HG03064 (cell line): ENCODE measurements around the gene EZH2.

Source experiments
- ATAC-seq: cut with Tn5 transposase; IDR thresholded peaks from one replicate; pipeline ENCODE4 v1.9.1; 2021; ENCODE audit warnings: low read depth; ENCODE audit not compliant: unreplicated experiment

The EZH2 gene

GRCh38 chr7:148774471-148774870, 109.6 kb downstream of the EZH2 start:
- no peak for ATAC-seq

DNA sequence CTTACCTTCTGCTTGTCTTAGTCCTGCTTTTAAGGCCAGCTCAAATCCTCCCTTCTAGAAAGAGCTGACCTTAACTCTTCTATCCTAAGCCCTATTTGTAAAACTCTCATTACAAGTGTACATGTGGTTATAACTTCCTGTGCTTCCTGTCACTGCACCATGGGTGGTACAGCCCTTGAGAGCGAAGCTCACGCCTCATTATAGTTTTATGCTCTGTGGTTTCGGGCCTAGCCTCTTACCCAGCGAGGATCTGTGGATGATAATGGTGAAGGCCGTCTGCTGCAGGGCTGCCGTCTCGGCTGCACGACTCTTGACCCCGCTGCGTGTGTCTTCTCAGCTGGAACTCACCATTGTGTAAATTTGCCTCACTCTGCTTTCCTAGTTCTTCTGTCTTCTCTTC, 110.8 kb downstream of the EZH2 start:
- ATAC-seq = peak; percentile 97

- ATAC-seq = no peak
Measured at GRCh38 chr7:148772297-148773089, 111.6 kb downstream of the EZH2 start.

GRCh38 chr7:148770004-148770403, 114.1 kb downstream of the EZH2 start:
- no peak for ATAC-seq

GRCh38 chr7:148763622-148764021, 120.5 kb downstream of the EZH2 start:
- ATAC-seq = no peak

GRCh38 chr7:148761499-148762278, 122.4 kb downstream of the EZH2 start:
- ATAC-seq = no peak
